Measurements from ENCODE around the gene COPA.

DNA sequence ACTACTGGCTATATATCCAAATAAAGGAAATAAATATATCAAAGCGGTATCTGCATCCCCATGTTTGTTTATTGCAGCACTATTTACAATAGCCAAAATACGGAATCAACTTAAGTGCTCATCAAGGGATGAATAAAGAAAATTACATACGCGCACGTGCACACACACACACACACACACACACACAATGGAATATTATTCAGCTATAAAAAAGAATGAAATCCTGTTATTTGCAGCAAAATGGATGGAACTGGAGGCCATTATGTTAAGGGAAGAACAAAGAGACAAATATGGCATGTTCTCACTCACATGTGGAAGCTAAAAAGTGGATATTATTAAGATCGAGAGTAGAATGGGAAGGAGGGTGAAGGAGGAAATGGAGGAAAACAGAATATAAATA, 20.2 kb downstream of the COPA start:
- TF ChIP-seq, protein P1, sequence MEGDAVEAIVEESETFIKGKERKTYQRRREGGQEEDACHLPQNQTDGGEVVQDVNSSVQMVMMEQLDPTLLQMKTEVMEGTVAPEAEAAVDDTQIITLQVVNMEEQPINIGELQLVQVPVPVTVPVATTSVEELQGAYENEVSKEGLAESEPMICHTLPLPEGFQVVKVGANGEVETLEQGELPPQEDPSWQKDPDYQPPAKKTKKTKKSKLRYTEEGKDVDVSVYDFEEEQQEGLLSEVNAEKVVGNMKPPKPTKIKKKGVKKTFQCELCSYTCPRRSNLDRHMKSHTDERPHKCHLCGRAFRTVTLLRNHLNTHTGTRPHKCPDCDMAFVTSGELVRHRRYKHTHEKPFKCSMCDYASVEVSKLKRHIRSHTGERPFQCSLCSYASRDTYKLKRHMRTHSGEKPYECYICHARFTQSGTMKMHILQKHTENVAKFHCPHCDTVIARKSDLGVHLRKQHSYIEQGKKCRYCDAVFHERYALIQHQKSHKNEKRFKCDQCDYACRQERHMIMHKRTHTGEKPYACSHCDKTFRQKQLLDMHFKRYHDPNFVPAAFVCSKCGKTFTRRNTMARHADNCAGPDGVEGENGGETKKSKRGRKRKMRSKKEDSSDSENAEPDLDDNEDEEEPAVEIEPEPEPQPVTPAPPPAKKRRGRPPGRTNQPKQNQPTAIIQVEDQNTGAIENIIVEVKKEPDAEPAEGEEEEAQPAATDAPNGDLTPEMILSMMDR (IDR thresholded peaks at IDR 0.05): no peak
- TF ChIP-seq POLR2AphosphoS5 (IDR thresholded peaks at IDR 0.05; ENCODE audit: low read depth, low read length) (no peak), SIN3A (IDR thresholded peaks at IDR 0.05; ENCODE audit: borderline replicate concordance, insufficient read depth, low read depth, low read length) (no peak), TCF7L2 (IDR thresholded peaks at IDR 0.05; ENCODE audit: low read depth, low read length) (no peak)
- TF ChIP-seq, protein P2, sequence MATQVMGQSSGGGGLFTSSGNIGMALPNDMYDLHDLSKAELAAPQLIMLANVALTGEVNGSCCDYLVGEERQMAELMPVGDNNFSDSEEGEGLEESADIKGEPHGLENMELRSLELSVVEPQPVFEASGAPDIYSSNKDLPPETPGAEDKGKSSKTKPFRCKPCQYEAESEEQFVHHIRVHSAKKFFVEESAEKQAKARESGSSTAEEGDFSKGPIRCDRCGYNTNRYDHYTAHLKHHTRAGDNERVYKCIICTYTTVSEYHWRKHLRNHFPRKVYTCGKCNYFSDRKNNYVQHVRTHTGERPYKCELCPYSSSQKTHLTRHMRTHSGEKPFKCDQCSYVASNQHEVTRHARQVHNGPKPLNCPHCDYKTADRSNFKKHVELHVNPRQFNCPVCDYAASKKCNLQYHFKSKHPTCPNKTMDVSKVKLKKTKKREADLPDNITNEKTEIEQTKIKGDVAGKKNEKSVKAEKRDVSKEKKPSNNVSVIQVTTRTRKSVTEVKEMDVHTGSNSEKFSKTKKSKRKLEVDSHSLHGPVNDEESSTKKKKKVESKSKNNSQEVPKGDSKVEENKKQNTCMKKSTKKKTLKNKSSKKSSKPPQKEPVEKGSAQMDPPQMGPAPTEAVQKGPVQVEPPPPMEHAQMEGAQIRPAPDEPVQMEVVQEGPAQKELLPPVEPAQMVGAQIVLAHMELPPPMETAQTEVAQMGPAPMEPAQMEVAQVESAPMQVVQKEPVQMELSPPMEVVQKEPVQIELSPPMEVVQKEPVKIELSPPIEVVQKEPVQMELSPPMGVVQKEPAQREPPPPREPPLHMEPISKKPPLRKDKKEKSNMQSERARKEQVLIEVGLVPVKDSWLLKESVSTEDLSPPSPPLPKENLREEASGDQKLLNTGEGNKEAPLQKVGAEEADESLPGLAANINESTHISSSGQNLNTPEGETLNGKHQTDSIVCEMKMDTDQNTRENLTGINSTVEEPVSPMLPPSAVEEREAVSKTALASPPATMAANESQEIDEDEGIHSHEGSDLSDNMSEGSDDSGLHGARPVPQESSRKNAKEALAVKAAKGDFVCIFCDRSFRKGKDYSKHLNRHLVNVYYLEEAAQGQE (IDR thresholded peaks at IDR 0.05; ENCODE audit: insufficient read depth in 1 of 2, low read depth in 2 of 2, low read length in 1 of 2): no peak

Measured in Panc1 (cell line).